ENCODE results near the gene PLA2R1.

The PLA2R1 gene

GRCh38 chr2:159912580-159912979 lies 149.8 kb downstream of the PLA2R1 start:
- Histone ChIP-seq H2BK5ac (ENCODE audit: low read depth, low read length, poor library complexity, severe bottlenecking) (no peak overlapping the region), H3K4me2 (ENCODE audit: low read length, poor library complexity, severe bottlenecking) (no peak overlapping the region), H3K14ac (ENCODE audit: low read length in 2 of 2) (no peak overlapping the region), H3K36me3 (ENCODE audit: control insufficient read depth in 1 of 2, insufficient read depth in 2 of 2, low read depth in 1 of 2, low read length in 2 of 2) (no peaks in the 10 kb centered on the region), H3K9me3 (ENCODE audit: control insufficient read depth, low read length) (no peaks in the 10 kb centered on the region), H3K27me3 (ENCODE audit: control insufficient read depth in 1 of 2, insufficient read depth in 1 of 2, low read length in 2 of 2) (no peaks in the 10 kb centered on the region), H3K9ac (ENCODE audit: low read length) (no peak overlapping the region), H4K8ac (ENCODE audit: low read length) (no peak overlapping the region), H4K91ac (ENCODE audit: low read length) (no peak overlapping the region), H2AK5ac (ENCODE audit: low read length, severe bottlenecking) (no peak overlapping the region), H2BK12ac (ENCODE audit: low read length in 2 of 2) (no peak overlapping the region), H2BK15ac (ENCODE audit: low read depth, poor library complexity, severe bottlenecking) (no peak overlapping the region), H3K4ac (ENCODE audit: low read depth in 1 of 2, low read length in 2 of 2) (no peak overlapping the region), H3K4me3 (ENCODE audit: insufficient read depth in 1 of 2, low read depth in 1 of 2, low read length in 2 of 2) (no peak overlapping the region), H2BK120ac (ENCODE audit: low read depth, low read length) (no peak overlapping the region), H3K27ac (ENCODE audit: low read length, poor library complexity, severe bottlenecking) (no peak overlapping the region), H3K23ac (ENCODE audit: low read length in 2 of 2) (no peak overlapping the region), H2AFZ (ENCODE audit: low read depth, low read length) (no peak overlapping the region), H3K18ac (ENCODE audit: low read depth in 1 of 2, low read length in 2 of 2) (no peak overlapping the region), H3K4me1 (ENCODE audit: control insufficient read depth, insufficient read depth, low read depth, low read length) (no peaks in the 10 kb centered on the region), H3K79me1 (replicated peaks; ENCODE audit: low read length, poor library complexity, severe bottlenecking) (no peaks in the 10 kb centered on the region)
- WGBS = 92% methylated on average over 2 of the region's 4 CpGs
- no peak for DNase-seq

DNA sequence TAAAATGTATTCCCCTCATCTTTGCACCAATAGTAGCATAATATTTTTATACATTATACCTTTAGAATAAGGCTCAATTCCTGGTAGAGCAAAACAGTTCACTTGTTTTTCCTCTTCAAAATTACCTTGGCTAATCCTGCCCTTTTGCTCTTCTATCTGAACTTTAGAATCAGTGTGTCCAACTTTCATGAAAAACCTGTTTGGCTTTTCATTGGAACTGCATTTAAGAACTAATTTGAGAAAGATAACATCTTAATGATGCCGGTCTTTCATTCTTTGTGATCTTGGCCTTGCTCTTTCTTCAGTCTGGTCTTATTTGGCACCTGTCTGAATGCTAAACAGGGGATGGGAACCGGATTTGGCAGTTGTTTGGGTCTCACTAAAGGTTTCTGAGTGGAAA lies 151.5 kb downstream of the PLA2R1 start:
- Histone ChIP-seq H3K23ac (ENCODE audit: low read length in 2 of 2) (no peak overlapping the region), H3K36me3 (ENCODE audit: control insufficient read depth in 1 of 2, insufficient read depth in 2 of 2, low read depth in 1 of 2, low read length in 2 of 2) (no peaks in the 10 kb centered on the region), H3K27ac (ENCODE audit: low read length, poor library complexity, severe bottlenecking) (no peak overlapping the region), H2AK5ac (ENCODE audit: low read length, severe bottlenecking) (no peak overlapping the region), H2AFZ (ENCODE audit: low read depth, low read length) (no peak overlapping the region), H2BK5ac (ENCODE audit: low read depth, low read length, poor library complexity, severe bottlenecking) (no peak overlapping the region), H3K18ac (ENCODE audit: low read depth in 1 of 2, low read length in 2 of 2) (no peak overlapping the region), H3K4me1 (ENCODE audit: control insufficient read depth, insufficient read depth, low read depth, low read length) (no peaks in the 10 kb centered on the region), H4K91ac (ENCODE audit: low read length) (no peak overlapping the region), H2BK15ac (ENCODE audit: low read depth, poor library complexity, severe bottlenecking) (no peak overlapping the region), H3K14ac (ENCODE audit: low read length in 2 of 2) (no peak overlapping the region), H3K27me3 (ENCODE audit: control insufficient read depth in 1 of 2, insufficient read depth in 1 of 2, low read length in 2 of 2) (peaks cover 0 to 2% of the 10 kb centered on the region in 2 experiments), H3K4me3 (ENCODE audit: insufficient read depth in 1 of 2, low read depth in 1 of 2, low read length in 2 of 2) (no peak overlapping the region), H4K8ac (ENCODE audit: low read length) (no peak overlapping the region), H3K9me3 (ENCODE audit: control insufficient read depth, low read length) (no peaks in the 10 kb centered on the region), H3K4ac (ENCODE audit: low read depth in 1 of 2, low read length in 2 of 2) (no peak overlapping the region), H3K9ac (ENCODE audit: low read length) (no peak overlapping the region), H2BK12ac (ENCODE audit: low read length in 2 of 2) (no peak overlapping the region), H2BK120ac (ENCODE audit: low read depth, low read length) (no peak overlapping the region), H3K4me2 (ENCODE audit: low read length, poor library complexity, severe bottlenecking) (no peak overlapping the region), H3K79me1 (replicated peaks; ENCODE audit: low read length, poor library complexity, severe bottlenecking) (no peaks in the 10 kb centered on the region)
- 49% methylated on average over 2 of the region's 2 CpGs for WGBS
- DNase-seq = no peak

DNA sequence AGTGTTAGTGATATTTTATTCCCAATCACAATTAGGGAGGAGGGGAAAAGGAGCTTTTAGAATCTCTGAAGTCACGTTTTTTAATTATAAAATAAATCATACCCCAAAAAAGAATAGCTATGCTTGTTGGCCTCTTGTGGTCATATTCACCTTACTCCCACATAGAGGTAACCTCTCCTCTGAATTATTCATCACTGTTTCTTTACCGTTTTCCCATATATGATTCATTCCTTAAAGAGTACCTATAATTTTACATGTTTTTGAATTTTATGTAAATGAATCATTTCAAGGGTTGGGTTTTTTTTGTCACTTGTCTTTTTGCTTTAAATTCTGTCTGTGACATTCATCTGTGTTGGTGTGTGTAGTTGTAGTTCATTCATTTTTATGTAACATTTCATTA lies 153.8 kb downstream of the PLA2R1 start:
- Histone ChIP-seq H3K27me3 (ENCODE audit: control insufficient read depth in 1 of 2, insufficient read depth in 1 of 2, low read length in 2 of 2) (peaks cover 10 to 18% of the 10 kb centered on the region in 2 experiments), H3K14ac (ENCODE audit: low read length in 2 of 2) (no peak overlapping the region), H3K4me3 (ENCODE audit: insufficient read depth in 1 of 2, low read depth in 1 of 2, low read length in 2 of 2) (no peak overlapping the region), H3K27ac (ENCODE audit: low read length, poor library complexity, severe bottlenecking) (no peak overlapping the region), H4K8ac (ENCODE audit: low read length) (no peak overlapping the region), H2BK12ac (ENCODE audit: low read length in 2 of 2) (no peak overlapping the region), H3K18ac (ENCODE audit: low read depth in 1 of 2, low read length in 2 of 2) (no peak overlapping the region), H3K36me3 (ENCODE audit: control insufficient read depth in 1 of 2, insufficient read depth in 2 of 2, low read depth in 1 of 2, low read length in 2 of 2) (no peaks in the 10 kb centered on the region), H3K4ac (ENCODE audit: low read depth in 1 of 2, low read length in 2 of 2) (no peak overlapping the region), H2BK120ac (ENCODE audit: low read depth, low read length) (no peak overlapping the region), H3K9me3 (ENCODE audit: control insufficient read depth, low read length) (no peaks in the 10 kb centered on the region), H3K4me1 (ENCODE audit: control insufficient read depth, insufficient read depth, low read depth, low read length) (peaks cover 12% of the 10 kb centered on the region), H2BK15ac (ENCODE audit: low read depth, poor library complexity, severe bottlenecking) (no peak overlapping the region), H4K91ac (ENCODE audit: low read length) (no peak overlapping the region), H3K23ac (ENCODE audit: low read length in 2 of 2) (no peak overlapping the region), H2AK5ac (ENCODE audit: low read length, severe bottlenecking) (no peak overlapping the region), H3K79me1 (replicated peaks; ENCODE audit: low read length, poor library complexity, severe bottlenecking) (no peaks in the 10 kb centered on the region), H3K9ac (ENCODE audit: low read length) (no peak overlapping the region), H2BK5ac (ENCODE audit: low read depth, low read length, poor library complexity, severe bottlenecking) (no peak overlapping the region), H3K4me2 (ENCODE audit: low read length, poor library complexity, severe bottlenecking) (no peak overlapping the region), H2AFZ (ENCODE audit: low read depth, low read length) (no peak overlapping the region)
- WGBS = no CpG with 5 or more reads among the region's 2 CpGs
- no peak for DNase-seq

- Histone ChIP-seq H3K36me3 (ENCODE audit: control insufficient read depth in 1 of 2, insufficient read depth in 2 of 2, low read depth in 1 of 2, low read length in 2 of 2) (no peaks in the 10 kb centered on the region), H2AFZ (ENCODE audit: low read depth, low read length) (no peak overlapping the region), H3K79me1 (replicated peaks; ENCODE audit: low read length, poor library complexity, severe bottlenecking) (no peaks in the 10 kb centered on the region), H3K4me3 (ENCODE audit: insufficient read depth in 1 of 2, low read depth in 1 of 2, low read length in 2 of 2) (no peak overlapping the region), H3K27ac (ENCODE audit: low read length, poor library complexity, severe bottlenecking) (no peak overlapping the region), H3K23ac (ENCODE audit: low read length in 2 of 2) (no peak overlapping the region), H4K8ac (ENCODE audit: low read length) (no peak overlapping the region), H3K4me1 (ENCODE audit: control insufficient read depth, insufficient read depth, low read depth, low read length) (peaks cover 12% of the 10 kb centered on the region), H2BK120ac (ENCODE audit: low read depth, low read length) (no peak overlapping the region), H3K4ac (ENCODE audit: low read depth in 1 of 2, low read length in 2 of 2) (no peak overlapping the region), H3K9me3 (ENCODE audit: control insufficient read depth, low read length) (no peaks in the 10 kb centered on the region), H2BK5ac (ENCODE audit: low read depth, low read length, poor library complexity, severe bottlenecking) (no peak overlapping the region), H2BK12ac (ENCODE audit: low read length in 2 of 2) (no peak overlapping the region), H4K91ac (ENCODE audit: low read length) (no peak overlapping the region), H3K14ac (ENCODE audit: low read length in 2 of 2) (no peak overlapping the region), H2AK5ac (ENCODE audit: low read length, severe bottlenecking) (no peak overlapping the region), H3K4me2 (ENCODE audit: low read length, poor library complexity, severe bottlenecking) (no peak overlapping the region), H3K9ac (ENCODE audit: low read length) (no peak overlapping the region), H3K18ac (ENCODE audit: low read depth in 1 of 2, low read length in 2 of 2) (no peak overlapping the region), H3K27me3 (ENCODE audit: control insufficient read depth in 1 of 2, insufficient read depth in 1 of 2, low read length in 2 of 2) (peaks cover 10 to 18% of the 10 kb centered on the region in 2 experiments), H2BK15ac (ENCODE audit: low read depth, poor library complexity, severe bottlenecking) (no peak overlapping the region)
- 13% methylated on average over 1 of the region's 1 CpG for WGBS
- DNase-seq = no peak
Measured at GRCh38 chr2:159907909-159908308, 154.5 kb downstream of the PLA2R1 start.
